Tongue (tissue), 2 donors: Measurements from ENCODE around the gene FKBP10. TPM values are rescaled to one million over a fixed set of nuclear protein-coding genes. Genes with fewer than 3 reads are reported as not detected.
"Not testable (repeated sequence)": the region's sequence is repeated elsewhere in the genome, so short reads cannot be mapped to it uniquely, and the experiment has no call there.

Experiments used
- DNase-seq: peaks from one replicate; pipeline ENCODE4 v3.0.0-alpha.2; 2015
- total RNA-seq: library from RNA; depleted of rRNA; stranded (reverse); fragments of >200 nt; gene quantifications from one replicate; pipeline ENCODE4 v1.2.3, GENCODE V29; 2014

FKBP10 gene
- total RNA-seq, 1 donor from 2014 or later = 84.5 TPM

DNA sequence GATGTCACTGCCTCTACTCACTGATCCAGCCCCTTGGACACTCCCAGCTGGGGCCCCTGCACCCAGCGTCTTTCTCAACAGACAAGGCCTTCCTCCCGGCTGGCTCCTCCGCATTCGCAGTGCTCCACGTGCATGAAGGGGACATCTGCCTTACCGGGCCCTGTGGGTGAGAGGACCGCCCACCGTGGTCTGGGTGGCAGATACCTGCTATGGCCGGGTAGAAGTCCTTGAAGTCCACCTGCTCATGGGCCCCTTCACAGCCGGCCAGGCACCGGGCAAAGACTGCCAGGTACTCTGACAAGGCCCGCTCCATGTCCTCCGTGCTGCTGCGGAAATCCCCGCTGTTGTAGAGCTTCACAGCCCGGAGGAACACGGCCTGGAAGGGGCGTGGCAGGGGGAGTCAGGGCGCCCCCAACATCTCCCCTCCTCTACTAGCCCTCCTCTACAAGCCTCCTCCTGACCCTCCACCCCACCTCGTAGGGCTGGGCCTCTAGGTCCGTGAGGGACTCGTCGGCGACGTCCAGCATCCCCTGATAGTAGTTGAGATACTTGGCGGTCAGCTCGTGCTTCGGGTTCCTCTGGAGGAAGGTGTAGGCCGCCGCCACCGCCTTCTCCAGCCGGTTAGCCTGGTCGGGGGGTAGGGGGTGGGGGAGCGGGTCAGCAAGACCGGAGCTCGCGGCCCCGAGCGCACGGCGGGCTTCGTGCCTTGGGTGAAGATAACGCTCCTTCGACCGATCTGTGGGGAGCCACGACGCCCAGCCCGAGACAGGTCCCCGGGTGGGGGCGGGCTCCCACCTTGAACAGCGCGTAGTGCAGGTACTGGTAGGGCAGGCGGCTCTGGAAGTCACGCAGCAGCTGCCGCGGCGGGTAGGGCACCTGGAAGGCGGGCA, 1.9 kb upstream of the FKBP10 start:
- DNase-seq = no peak

DNA sequence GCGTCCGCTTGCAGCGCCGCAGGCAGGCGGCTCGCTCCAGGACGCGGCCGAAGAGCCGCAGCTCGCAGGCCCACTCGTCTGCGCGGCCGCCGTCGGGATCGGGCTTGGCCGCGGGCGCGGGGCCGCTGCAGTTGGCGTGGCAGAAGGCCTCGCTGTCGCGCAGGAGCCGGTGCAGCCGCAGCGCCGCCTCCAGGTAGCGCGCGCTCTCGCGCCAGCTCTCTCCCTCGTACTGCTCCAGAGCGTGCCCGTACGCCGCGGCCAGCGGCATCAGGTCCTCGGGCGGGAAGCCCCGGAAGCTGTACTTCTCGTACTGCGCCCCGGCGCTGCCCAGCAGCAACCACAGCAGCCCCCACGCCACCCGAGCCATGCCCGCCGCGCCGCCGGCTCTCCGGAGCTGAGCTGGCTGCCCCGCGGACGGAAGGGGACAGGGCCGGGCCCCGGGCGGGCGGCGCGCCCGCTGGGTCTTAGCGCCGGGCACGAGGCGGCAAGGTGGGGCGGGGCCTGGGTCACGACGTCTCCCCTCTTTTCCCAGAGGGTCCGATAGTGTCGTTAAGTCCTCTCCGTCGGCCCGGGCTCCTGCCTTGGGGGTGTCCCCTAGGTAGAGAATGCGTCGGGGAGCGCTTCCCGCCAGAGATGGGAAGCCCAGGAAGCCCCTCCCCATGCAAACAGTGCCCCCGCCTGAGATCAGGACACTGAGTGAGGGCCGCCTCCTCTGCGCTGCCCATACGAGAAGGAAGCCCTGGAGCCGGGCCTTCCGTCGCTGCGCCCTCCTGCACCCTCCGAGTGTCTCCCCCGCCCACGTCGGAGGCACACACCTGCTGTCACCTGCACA, 1.0 kb upstream of the FKBP10 start, which contains the start of gene P3H4:
Gene P3H4, minus strand, starts transcription at position 401 of the 832 bp plus-strand sequence. Its CDS starts 34 bp downstream, at position 367.
- DNase-seq = peak; percentile 88

DNA sequence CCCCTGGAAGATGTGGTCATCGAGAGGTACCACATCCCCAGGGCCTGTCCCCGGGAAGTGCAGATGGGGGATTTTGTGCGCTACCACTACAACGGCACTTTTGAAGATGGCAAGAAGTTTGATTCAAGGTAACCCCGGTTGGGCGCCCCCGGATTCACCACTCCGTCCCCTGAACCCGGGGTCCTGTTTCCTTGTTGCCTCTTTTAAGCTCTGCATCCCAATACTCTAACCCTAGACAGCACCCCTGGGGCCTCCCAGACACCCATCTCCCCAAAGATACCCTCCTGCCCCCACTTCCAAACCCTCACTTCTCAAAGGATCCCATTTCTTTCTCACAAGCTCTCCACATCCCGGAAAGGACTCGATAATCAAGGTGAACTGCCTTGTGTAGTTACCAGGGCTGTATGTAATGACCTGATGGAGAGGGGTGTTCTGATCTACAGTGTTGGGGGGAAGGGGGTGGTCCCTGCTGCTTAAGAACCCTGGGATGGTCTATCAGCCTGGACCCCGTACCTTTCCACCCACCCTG, 412 bp downstream of the FKBP10 start:
- no peak for DNase-seq

DNA sequence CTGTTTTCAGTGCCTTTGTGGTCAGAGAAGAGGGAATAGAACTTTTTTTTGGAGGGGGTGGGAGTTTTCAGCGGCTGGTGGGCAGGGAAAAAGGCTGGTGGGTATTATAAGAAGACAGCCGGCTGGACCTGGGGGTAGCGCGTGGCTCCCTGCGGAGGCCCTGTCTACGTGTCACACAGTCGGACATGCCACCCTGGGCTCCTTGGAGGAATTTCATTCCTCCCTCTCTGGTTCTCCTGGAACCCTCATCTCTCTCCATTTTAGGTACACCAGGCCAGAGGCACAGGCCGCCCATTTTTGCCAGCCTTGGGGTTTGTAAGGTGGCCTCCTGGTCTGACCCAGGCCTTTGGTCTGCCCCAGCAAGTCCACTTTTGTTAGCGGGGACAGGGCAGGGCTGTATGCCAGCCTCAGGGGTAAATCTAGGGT, 908 bp downstream of the FKBP10 start:
- no peak for DNase-seq

DNA sequence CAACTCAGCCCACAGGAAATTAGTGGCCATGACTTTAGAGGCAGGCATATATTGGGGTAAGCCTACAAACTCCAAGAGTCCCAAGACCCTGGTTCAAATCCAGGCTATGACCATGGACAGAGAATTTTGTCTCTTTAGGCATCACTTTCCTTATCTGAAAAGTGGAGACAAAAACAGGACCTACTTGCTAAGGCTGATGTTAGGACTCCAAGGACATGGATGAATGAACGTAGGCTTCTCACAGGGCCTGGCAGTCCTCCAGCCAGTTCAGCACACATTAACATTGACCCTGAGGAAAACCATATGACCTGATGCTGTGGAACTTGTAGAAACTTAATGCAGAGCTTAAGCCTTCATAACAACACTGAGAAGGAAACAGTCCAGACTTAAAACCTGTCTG, 1.4 kb downstream of the FKBP10 start:
- no peak for DNase-seq

DNA sequence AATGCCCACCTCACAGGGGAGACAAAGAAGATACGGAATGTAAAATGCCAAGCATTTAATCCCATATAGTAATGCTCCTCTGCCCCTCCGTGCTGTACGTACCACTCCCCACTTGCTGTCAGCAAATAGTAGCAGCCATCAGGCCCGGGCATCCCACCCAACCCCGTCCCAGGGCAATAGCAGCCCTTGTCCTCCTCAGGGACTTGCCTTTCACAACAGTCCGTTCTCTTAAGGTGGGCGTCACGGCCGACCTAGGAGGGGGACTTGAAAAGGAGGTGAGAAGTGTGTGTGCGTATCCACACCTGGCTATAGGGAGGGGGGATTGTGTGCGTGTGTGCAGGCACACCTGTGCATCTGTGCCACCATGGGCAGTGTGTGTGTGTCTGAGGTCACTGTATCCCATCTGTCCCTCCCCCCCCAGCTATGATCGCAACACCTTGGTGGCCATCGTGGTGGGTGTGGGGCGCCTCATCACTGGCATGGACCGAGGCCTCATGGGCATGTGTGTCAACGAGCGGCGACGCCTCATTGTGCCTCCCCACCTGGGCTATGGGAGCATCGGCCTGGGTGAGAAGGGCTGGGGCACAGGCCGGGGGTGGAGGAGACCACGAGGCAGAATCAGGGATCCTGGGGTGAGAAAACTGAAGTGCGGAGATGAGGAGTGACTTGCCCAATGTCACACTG, 4.0 kb downstream of the FKBP10 start:
- DNase-seq = no peak

DNA sequence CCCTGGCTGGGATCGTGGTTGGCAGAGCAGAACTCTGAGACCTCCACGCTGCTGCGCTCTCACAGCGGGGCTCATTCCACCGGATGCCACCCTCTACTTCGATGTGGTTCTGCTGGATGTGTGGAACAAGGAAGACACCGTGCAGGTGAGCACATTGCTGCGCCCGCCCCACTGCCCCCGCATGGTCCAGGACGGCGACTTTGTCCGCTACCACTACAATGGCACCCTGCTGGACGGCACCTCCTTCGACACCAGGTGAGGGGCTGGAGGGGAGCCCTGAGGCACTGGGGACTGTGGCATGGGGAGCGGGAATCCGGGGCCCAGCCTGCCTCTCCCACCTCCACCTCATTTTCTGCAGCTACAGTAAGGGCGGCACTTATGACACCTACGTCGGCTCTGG, 5.2 kb downstream of the FKBP10 start:
- no peak for DNase-seq

DNA sequence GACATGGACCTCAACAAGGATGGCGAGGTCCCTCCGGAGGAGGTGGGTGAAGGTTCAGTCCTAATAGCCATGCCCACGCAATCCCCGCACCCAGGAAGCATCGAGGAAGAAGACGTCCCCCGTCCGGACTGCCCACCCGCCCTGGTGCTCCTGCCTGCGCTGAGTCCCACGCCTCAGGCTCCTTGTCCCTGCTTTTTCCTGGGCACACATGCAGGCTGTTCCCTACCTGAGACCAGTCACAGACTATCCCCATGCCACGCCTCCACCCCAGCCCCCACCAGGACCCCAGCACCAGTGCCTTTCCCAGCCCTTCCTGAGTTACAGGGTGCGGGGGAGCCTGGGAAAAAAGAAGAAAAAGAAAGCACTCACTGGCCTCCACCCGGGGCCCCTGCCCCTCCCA, 9.0 kb downstream of the FKBP10 start:
- DNase-seq = no peak

DNA sequence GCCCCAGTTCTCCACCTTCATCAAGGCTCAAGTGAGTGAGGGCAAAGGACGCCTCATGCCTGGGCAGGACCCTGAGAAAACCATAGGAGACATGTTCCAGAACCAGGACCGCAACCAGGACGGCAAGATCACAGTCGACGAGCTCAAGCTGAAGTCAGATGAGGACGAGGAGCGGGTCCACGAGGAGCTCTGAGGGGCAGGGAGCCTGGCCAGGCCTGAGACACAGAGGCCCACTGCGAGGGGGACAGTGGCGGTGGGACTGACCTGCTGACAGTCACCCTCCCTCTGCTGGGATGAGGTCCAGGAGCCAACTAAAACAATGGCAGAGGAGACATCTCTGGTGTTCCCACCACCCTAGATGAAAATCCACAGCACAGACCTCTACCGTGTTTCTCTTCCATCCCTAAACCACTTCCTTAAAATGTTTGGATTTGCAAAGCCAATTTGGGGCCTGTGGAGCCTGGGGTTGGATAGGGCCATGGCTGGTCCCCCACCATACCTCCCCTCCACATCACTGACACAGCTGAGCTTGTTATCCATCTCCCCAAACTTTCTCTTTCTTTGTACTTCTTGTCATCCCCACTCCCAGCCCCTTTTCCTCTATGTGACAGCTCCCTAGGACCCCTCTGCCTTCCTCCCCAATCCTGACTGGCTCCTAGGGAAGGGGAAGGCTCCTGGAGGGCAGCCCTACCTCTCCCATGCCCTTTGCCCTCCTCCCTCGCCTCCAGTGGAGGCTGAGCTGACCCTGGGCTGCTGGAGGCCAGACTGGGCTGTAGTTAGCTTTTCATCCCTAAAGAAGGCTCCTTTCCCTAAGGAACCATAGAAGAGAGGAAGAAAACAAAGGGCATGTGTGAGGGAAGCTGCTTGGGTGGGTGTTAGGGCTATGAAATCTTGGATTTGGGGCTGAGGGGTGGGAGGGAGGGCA, 9.7 kb downstream of the FKBP10 start:
- no peak for DNase-seq

DNA sequence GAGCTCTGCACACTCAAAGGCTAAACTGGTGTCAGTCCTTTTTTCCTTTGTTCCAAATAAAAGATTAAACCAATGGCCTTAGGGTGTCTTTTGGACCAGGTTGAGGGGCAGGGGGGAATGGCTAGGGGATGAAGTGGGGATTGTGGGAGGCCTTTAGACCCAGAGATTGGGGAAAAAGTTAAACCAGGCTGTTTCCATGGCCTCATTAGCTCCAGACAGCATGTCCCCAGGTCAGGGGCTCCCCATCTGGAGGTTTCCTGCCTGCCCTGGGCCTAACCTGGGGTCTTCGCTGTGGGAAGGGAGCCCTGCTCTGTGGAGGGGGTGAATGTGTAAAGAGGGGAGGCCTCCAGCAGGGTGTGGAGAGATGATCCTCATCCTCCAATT, 10.3 kb downstream of the FKBP10 start:
- DNase-seq = no peak

DNA sequence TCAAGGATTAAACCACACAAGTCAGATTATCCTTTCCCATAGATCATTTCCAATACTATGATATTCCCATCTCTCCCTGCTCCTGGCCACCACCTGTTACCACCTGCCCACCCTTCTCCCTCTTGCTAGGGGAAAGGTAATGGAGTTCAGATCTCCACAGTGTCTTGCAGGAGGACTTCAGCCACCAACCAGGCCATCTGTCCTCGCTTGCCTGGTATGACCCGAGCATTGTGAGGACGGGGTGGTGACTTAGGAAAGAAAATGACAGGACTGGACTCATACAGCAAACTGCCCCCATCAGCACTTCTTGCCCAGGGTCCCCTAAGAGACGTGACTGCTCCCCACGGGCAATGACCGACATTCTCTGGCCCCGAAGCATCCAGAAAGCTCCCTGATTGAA, 10.8 kb downstream of the FKBP10 start:
- no peak for DNase-seq

DNA sequence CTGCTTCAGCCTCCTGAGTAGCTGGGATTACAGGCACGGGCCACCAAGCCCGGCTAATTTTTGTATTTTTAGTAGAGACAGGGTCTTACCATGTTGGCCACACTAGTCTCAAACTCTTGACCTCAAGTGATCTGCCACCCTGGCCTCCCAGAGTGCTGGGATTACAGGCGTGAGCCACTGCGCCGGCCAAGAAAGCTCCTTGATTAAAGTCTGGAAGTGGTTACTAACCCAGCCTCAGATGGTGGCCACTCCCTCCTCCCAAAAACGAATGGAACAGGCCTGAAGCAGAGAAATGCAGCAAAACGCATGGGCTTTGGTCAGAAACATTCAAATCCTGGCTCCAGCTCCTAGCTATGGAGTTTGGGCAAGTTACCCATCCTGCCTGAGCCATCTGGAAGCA, 11.3 kb downstream of the FKBP10 start:
- DNase-seq = no peak

DNA sequence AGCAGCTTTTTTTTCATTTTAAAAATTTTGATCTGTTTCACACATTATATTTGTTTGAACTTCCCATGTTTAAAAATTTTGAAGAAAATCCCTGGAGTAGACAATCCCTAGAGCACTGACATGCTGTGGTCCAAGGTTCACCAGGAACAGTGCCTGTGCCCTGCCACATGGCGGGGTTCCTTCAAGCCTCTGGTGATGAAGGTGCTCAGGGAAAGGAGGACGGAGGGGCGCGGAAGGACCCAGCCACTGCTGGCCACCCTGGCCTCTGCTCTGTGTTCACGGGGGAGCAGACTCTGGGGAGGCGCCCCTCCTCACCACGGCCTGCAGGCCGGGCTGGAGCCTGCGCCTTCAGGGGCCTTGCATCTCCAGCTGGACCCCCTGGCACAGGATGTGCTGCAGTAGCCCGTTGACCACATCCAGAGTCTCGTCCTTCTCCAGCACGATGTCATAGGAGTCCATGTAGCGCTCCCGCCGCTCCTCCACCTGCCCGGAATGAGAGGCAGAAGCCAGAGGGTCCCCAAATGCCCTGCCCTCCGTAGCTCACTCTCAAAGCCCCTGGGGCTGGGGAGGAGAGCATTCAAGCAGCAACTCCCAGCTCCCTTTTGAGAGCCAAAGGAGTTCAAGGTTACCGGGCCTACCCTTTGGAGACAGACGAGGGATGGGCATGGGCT, 12.5 kb downstream of the FKBP10 start:
- DNase-seq = no peak

DNA sequence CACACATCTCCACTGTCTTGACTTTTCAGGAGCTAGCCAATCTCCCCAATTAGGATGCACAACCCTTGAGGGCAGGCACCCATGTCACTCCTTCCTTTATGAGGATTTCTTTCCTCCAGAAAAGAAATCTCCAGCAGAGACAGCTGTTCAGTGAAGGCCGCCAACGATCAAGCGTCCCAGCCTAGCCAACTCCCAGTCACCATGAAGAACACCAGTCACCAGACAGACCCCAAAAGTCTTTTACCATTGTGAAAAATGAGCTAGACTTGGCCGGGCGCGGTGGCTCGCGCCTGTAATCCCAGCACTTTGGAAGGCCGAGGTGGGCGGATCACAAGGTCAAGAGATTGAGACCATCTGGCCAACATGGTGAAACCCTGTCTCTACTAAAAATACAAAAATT, 17.2 kb downstream of the FKBP10 start:
- DNase-seq = not testable (repeated sequence)

DNA sequence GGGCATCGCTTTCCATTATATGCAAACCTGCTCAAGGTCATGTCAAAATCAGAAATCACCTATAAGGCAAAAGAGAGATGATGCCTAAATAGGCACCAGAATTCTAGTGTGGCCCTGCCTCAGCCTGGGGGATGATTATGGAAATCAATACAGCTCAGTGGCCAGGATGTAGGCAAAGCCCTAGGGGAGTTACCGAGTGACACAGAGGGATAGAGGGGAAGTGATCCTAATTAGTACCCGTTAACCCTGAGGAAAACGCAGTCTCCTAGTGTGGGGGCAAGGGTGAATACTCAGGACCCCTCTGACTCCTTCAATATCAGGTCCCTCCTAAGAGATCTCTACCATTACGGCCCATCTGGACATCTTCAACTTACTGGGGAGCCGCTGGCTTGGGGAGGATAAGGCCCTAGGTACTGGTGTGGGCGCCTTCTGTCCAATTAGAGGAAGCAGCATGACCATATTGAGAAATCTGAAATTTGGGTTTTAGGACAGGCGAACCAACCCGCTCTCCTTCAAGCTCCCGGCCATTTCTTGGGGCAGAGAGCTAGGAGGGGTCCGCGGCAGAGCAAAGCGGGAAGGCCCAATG, 22.5 kb downstream of the FKBP10 start:
- DNase-seq = peak; percentile 24

DNA sequence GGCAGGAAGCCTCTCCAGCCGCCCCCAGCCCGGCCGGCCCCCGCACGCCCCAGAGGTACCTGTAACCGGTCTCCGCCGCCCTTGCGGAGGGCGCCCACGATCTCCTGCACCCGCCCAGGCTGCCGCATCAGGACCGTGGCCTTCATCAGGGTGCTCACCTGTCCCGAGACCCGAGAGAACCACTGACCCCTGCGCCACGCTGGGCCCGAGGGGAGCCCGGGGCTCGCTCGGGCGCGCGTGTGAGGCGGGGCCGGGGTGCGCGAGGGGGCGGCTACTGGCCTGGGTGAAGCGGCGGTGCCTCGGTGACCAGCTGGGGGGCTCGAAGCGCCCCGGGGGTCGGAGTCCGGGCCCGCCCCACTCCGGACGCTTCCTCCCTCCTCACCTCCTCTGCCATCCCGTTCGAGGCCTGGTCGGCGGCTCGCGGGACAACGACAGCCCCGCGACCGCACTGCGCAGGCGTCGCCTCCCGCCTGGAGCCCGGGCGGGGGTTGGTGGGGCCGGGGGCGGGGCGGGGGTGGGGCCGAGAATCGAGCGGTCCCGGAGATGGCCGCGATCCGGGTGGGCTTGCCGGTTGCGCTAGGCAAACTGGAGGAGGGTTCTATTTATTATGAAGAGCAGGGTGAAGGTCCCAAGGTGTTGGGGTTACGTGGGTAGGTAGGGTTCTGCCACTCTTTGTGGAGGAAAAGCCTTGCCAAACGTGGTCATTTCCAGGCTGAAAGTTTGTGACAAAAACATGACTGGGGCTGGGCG, 23.2 kb downstream of the FKBP10 start, which contains the start of gene NT5C3B:
Gene NT5C3B, minus strand, starts transcription at position 433 of the 750 bp plus-strand sequence. Its CDS starts 39 bp downstream, at position 394.
- peak; percentile 82 for DNase-seq

DNA sequence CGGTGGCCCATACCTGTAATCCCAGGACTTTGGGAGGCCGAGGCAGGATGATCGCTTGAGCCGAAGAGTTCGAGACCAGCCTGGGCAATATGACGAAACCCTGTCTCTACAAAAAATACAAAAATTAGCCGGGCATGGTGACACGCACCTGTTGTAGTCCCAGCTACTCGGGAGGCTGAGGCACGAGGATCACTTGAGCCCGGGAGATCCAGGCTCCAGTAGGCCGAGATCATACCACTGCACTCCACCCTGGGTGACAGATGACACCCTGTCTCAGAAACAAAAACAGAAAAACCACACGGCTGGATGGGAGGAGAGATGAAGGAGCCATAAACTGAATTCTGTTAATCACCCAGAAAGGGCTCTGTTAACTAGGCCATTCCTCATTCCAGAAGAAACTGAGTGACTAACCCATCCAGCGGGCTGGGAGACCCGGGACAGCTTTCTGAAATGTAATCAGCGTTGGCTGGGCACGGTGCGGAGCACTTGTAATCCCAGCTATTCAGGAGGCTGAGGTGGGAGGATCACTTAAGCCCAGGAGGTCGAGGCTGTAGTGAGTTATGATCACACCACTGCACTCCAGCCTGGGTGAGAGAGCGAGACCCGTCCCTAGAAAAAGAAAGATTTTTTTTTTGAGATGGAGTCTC, 23.9 kb downstream of the FKBP10 start:
- DNase-seq = no peak

DNA sequence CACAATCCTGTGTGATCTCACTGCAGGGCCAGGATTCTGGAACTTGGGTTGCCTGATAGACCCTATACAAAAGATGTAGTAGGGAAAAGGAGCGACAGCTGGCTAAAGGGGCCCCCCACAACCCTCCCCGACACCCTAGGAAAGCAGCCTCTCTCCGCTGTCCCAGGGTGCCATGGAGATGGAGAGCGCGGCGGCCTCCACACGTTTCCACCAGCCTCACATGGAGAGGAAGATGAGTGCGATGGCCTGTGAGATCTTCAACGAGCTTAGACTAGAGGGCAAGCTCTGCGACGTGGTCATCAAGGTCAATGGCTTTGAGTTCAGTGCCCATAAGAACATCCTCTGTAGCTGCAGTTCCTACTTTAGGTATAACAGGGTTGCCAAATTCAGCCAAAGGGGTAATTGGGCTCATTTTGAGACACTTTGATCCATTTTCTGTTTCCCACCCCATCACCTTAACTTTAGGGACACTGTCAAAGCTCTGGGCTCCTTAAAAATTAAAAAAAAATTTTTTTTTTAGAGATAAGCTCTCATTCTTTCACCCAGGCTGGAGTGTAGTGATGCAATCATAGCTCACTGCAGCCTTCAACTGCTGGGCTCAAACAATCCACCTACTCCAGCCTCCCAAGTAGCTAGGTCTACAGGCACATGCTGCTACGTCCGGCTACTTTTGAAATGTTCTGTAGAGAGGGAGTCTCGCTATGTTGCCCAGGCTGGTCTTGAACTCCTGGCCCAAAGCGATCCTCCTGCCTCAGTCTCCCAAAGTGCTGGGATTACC, 25.1 kb downstream of the FKBP10 start, which contains the start of gene KLHL10:
Gene KLHL10, plus strand, starts transcription at position 65 of the 778 bp plus-strand sequence. Its CDS starts 108 bp downstream, at position 173.
- no peak for DNase-seq
